H1 (cell line): Measurements from ENCODE around the gene BAX. TPM values are rescaled to one million over a fixed set of nuclear protein-coding genes. Genes with fewer than 3 reads are reported as not detected.

ENCODE experiments used
- CTCF ChIA-PET: fragments of 300-600 bp; sonication (Branson Sonifier 250); formaldehyde crosslinking; loops from one replicate; lab custom pipeline; 2021; ENCODE audit not compliant: partially characterized antibody; lab: Charles Lee
- POLR2A ChIA-PET: fragments of 300-600 bp; sonication (Branson Sonifier 250); formaldehyde crosslinking; loops from one replicate; lab custom pipeline; 2021; ENCODE audit warnings: inconsistent platforms; ENCODE audit not compliant: partially characterized antibody; lab: Charles Lee
- DNase-seq, 2 experiments: peaks; one replicate each; pipeline versions ENCODE4 v3.0.0 to v3.0.0-alpha.2; 2010 to 2022; ENCODE audit warnings: low spot score in 2 of 2, low read depth in 1 of 2, mixed read lengths in 1 of 2
- FAIRE-seq: peaks from 2 replicates; lab custom pipeline; 2011; peaks lifted over from hg19 to GRCh38; lab: Jason Lieb, UNC
- H2AFZ ChIP-seq: 2 replicates; pipeline ENCODE4 v1.8.1; 2012; ENCODE audit warnings: low read length, inconsistent platforms
- H2AK5ac ChIP-seq: 2 replicates; pipeline ENCODE4 v1.6.1; 2013; ENCODE audit warnings: low read depth, low read length
- H2BK120ac ChIP-seq: replicated peaks from 2 replicates; pipeline ENCODE3; 2013; ENCODE audit warnings: low read depth, low read length, inconsistent platforms
- H2BK12ac ChIP-seq: 2 replicates; pipeline ENCODE4 v1.6.1; 2013; ENCODE audit warnings: low read depth, low read length
- H2BK15ac ChIP-seq: 2 replicates; pipeline ENCODE4 v1.6.1; 2013; ENCODE audit warnings: low read length
- H2BK20ac ChIP-seq: 2 replicates; pipeline ENCODE4 v1.6.1; 2013; ENCODE audit warnings: low read length
- H2BK5ac ChIP-seq: 2 replicates; pipeline ENCODE4 v1.6.1; 2013; ENCODE audit warnings: low read depth, low read length
- H3K14ac ChIP-seq: 2 replicates; pipeline ENCODE4 v1.6.1; 2013; ENCODE audit warnings: inconsistent platforms; ENCODE audit not compliant: insufficient read length
- H3K18ac ChIP-seq: 2 replicates; pipeline ENCODE4 v1.6.1; 2013; ENCODE audit warnings: low read length; ENCODE audit errors: extremely low read depth
- H3K23ac ChIP-seq: 2 replicates; pipeline ENCODE4 v1.6.1; 2013; ENCODE audit warnings: inconsistent platforms; ENCODE audit not compliant: insufficient read length
- H3K23me2 ChIP-seq: 2 replicates; pipeline ENCODE4 v1.6.1; 2013; ENCODE audit warnings: low read depth, low read length
- H3K27ac ChIP-seq: 2 replicates; pipeline ENCODE4 v1.6.1; 2011; ENCODE audit warnings: low read depth, low read length, inconsistent platforms
- H3K27me3 ChIP-seq, 4 experiments: replicated peaks in 1 of 4; 1 replicate in 1 of 4; 2 replicates in 3 of 4; pipeline versions ENCODE4 v1.6.1 to v1.8.1; 2011 to 2013; ENCODE audit warnings: low read length in 3 of 4, mild to moderate bottlenecking in 3 of 4, inconsistent platforms in 2 of 4, mixed read lengths in 2 of 4, moderate library complexity in 1 of 4; ENCODE audit not compliant: control insufficient read depth in 3 of 4, insufficient read depth in 3 of 4; ENCODE audit errors: extremely low read depth in 1 of 4
- H3K36me3 ChIP-seq, 4 experiments: 2 replicates each; pipeline versions ENCODE4 v1.6.1 to v1.8.1; 2011 to 2013; ENCODE audit warnings: mild to moderate bottlenecking in 4 of 4, low read length in 3 of 4, moderate library complexity in 2 of 4, control low read depth in 1 of 4, inconsistent platforms in 1 of 4; ENCODE audit not compliant: insufficient read depth in 4 of 4, control insufficient read depth in 2 of 4
- H3K4ac ChIP-seq: replicated peaks from 2 replicates; pipeline ENCODE3; 2013; ENCODE audit warnings: low read length, low read depth, mixed read lengths, inconsistent platforms; ENCODE audit not compliant: insufficient read length
- H3K4me1 ChIP-seq, 4 experiments: replicated peaks in 1 of 4; 1 replicate in 1 of 4; 2 replicates in 3 of 4; pipeline versions ENCODE4 v1.6.1 to v1.8.1; 2011 to 2013; ENCODE audit warnings: low read length in 3 of 4, inconsistent platforms in 2 of 4, mixed read lengths in 1 of 4; ENCODE audit not compliant: insufficient read depth in 4 of 4, control insufficient read depth in 3 of 4
- H3K4me2 ChIP-seq, 2 experiments: 2 replicates each; pipeline versions ENCODE4 v1.6.1 to v1.8.1; 2011 to 2013; ENCODE audit warnings: low read depth in 2 of 2, low read length in 2 of 2, control low read depth in 1 of 2, inconsistent platforms in 1 of 2, mild to moderate bottlenecking in 1 of 2; ENCODE audit not compliant: insufficient read depth in 1 of 2
- H3K4me3 ChIP-seq, 4 experiments: fragments of 200-600, 300-600 bp in 1 of 4; sonication (generic), shearing (Covaris generic), sonication (Bioruptor Twin) in 1 of 4; 2 replicates each; pipeline versions ENCODE4 v1.5.1 to v1.8.1; 2011 to 2016; ENCODE audit warnings: low read length in 4 of 4, low read depth in 3 of 4, control low read depth in 2 of 4, inconsistent platforms in 2 of 4, mild to moderate bottlenecking in 2 of 4, mixed read lengths in 1 of 4, moderate library complexity in 1 of 4; ENCODE audit not compliant: insufficient read depth in 2 of 4; ENCODE audit errors: extremely low read depth in 1 of 4
- H3K56ac ChIP-seq: replicated peaks from 2 replicates; pipeline ENCODE3; 2013; ENCODE audit warnings: low read depth, mild to moderate bottlenecking, mixed read lengths, low read length, inconsistent platforms; ENCODE audit not compliant: insufficient read length
- H3K79me1 ChIP-seq: 2 replicates; pipeline ENCODE4 v1.6.1; 2013; ENCODE audit warnings: low read depth, low read length, control low read depth
- H3K79me2 ChIP-seq, 2 experiments: 2 replicates each; pipeline versions ENCODE4 v1.6.1 to v1.8.1; 2012 to 2013; ENCODE audit warnings: low read length in 2 of 2, mild to moderate bottlenecking in 2 of 2, inconsistent platforms in 1 of 2; ENCODE audit not compliant: insufficient read depth in 2 of 2, control insufficient read depth in 1 of 2
- H3K9ac ChIP-seq, 4 experiments: replicated peaks in 1 of 4; 1 replicate in 1 of 4; 2 replicates in 3 of 4; pipeline versions ENCODE4 v1.6.1 to v1.8.1; 2011 to 2013; ENCODE audit warnings: low read depth in 3 of 4, low read length in 3 of 4, control low read depth in 2 of 4, mild to moderate bottlenecking in 2 of 4, moderate library complexity in 2 of 4, inconsistent platforms in 1 of 4; ENCODE audit errors: extremely low read depth in 1 of 4
- H3K9me3 ChIP-seq, 2 experiments: 2 replicates each; pipeline versions ENCODE4 v1.6.1 to v1.8.1; 2012 to 2013; ENCODE audit warnings: mild to moderate bottlenecking in 2 of 2, moderate library complexity in 2 of 2, control low read depth in 1 of 2, inconsistent platforms in 1 of 2, low read depth in 1 of 2, low read length in 1 of 2, mixed read lengths in 1 of 2; ENCODE audit not compliant: insufficient read depth in 2 of 2
- H4K20me1 ChIP-seq, 2 experiments: replicated peaks in 1 of 2; 2 replicates each; pipeline versions ENCODE3 to v1.8.1; 2011 to 2013; ENCODE audit warnings: inconsistent platforms in 2 of 2, low read length in 2 of 2, mild to moderate bottlenecking in 1 of 2; ENCODE audit not compliant: insufficient read depth in 2 of 2, control insufficient read depth in 1 of 2
- H4K5ac ChIP-seq: 2 replicates; pipeline ENCODE4 v1.6.1; 2013; ENCODE audit warnings: low read length, low read depth, mixed read lengths, inconsistent platforms; ENCODE audit not compliant: insufficient read length
- H4K8ac ChIP-seq: 2 replicates; pipeline ENCODE4 v1.8.0; 2013; ENCODE audit warnings: mild to moderate bottlenecking, moderate library complexity, low read length, inconsistent platforms; ENCODE audit not compliant: insufficient read depth; ENCODE audit errors: extremely low read depth
- H4K91ac ChIP-seq: replicated peaks from 2 replicates; pipeline ENCODE3; 2013; ENCODE audit warnings: low read length, mixed read lengths, inconsistent platforms; ENCODE audit not compliant: insufficient read length
- ASH2L ChIP-seq: fragments of 200-600, 300-600 bp; sonication (generic); IDR thresholded peaks from one replicate; pipeline ENCODE4 v1.7.1; 2017; ENCODE audit warnings: low read length
- CHD2 ChIP-seq: IDR thresholded peaks from 2 replicates; pipeline ENCODE4 v1.6.1; 2012; ENCODE audit warnings: low read length, improper control_type of control experiment
- KDM1A ChIP-seq: fragments of 200-600, 300-600 bp; sonication (generic); IDR thresholded peaks from 2 replicates; pipeline ENCODE4 v1.7.1; 2016; ENCODE audit warnings: mild to moderate bottlenecking, low read length, borderline replicate concordance
- KDM4A ChIP-seq: IDR thresholded peaks from one replicate; pipeline ENCODE4 v1.7.1; 2012; ENCODE audit warnings: low read depth, mild to moderate bottlenecking, moderate library complexity, low read length, inconsistent platforms; ENCODE audit not compliant: severe bottlenecking
- MAFK ChIP-seq: IDR thresholded peaks from 2 replicates; pipeline ENCODE4 v1.6.1; 2012; ENCODE audit warnings: low read depth, mild to moderate bottlenecking, improper control_type of control experiment, low read length
- POLR2AphosphoS5 ChIP-seq: IDR thresholded peaks from 2 replicates; pipeline ENCODE4 v1.6.1; 2011; ENCODE audit warnings: low read depth, low read length
- RBBP5 ChIP-seq: IDR thresholded peaks from 2 replicates; pipeline ENCODE4 v1.7.1; 2012; ENCODE audit warnings: low read depth, mild to moderate bottlenecking, inconsistent platforms, low read length, moderate library complexity, borderline replicate concordance
- RNF2 ChIP-seq: fragments of 200-900, 300-1000 bp; sonication (generic); IDR thresholded peaks from 2 replicates; pipeline ENCODE4 v1.7.1; 2016; ENCODE audit warnings: borderline replicate concordance, low read depth, mild to moderate bottlenecking, antibody characterized with exemption, low read length; ENCODE audit not compliant: poor library complexity, severe bottlenecking; ENCODE audit errors: missing control alignments
- RXRA ChIP-seq: IDR thresholded peaks from 2 replicates; pipeline ENCODE4 v1.6.1; 2011; ENCODE audit warnings: low read depth, mild to moderate bottlenecking, low read length, moderate library complexity; ENCODE audit not compliant: insufficient read depth
- SP1 ChIP-seq: IDR thresholded peaks from 2 replicates; pipeline ENCODE4 v1.6.1; 2011; ENCODE audit warnings: low read depth, low read length
- TAF1 ChIP-seq: IDR thresholded peaks from 2 replicates; pipeline ENCODE4 v1.6.1; 2011; ENCODE audit warnings: mild to moderate bottlenecking, low read depth, low read length
- ZNF274 ChIP-seq: IDR thresholded peaks from 2 replicates; pipeline ENCODE4 v1.7.0; 2012; ENCODE audit warnings: low read length, borderline replicate concordance; ENCODE audit errors: extremely low read depth
- WGBS, 2 experiments: shearing (Covaris generic) in 1 of 2; methylation state at CpG; one replicate each; pipeline versions ENCODE4 v1.1.6 to v1.1.7; 2013 to 2015; ENCODE audit warnings: low lambda C conversion rate in 2 of 2, mixed read lengths in 2 of 2, inconsistent platforms in 1 of 2, low coverage in 1 of 2, missing lambda C conversion rate in 1 of 2; ENCODE audit not compliant: insufficient replicate concordance in 2 of 2, insufficient coverage in 1 of 2, insufficient read length in 1 of 2; ENCODE audit errors: extremely low coverage in 1 of 2, missing lambda C conversion rate in 1 of 2; 5-methylcytosine and 5-hydroxymethylcytosine counted together
- polyA plus RNA-seq, 7 experiments: library from polyadenylated mRNA; depleted of rRNA in 3 of 7; stranded (reverse) in 5 of 7; unstranded in 2 of 7; fragments of >200 nt in 5 of 7; fragments of 200-250 nt in 2 of 7; gene quantifications; 1 replicate in 5 of 7; 2 replicates in 1 of 7; 4 replicates in 1 of 7; pipeline versions ENCODE4 v1.2.1 to v1.2.3, GENCODE V29; 2011 to 2013; ENCODE audit warnings: missing spikeins in 2 of 7, mixed read lengths in 2 of 7
- total RNA-seq: library from RNA; stranded (reverse); fragmentation: NEBNext Ultra II Directional; extraction: Animal tissue kit (Norgen Biotek cat#: 25700); gene quantifications from 2 replicates; pipeline ENCODE4 v1.2.1, GENCODE V29; 2021
- TF ChIP-seq, protein P1 (sequence below): IDR thresholded peaks from 2 replicates; pipeline ENCODE4 v1.6.1; 2011; ENCODE audit warnings: low read length, improper control_type of control experiment

Gene BAX
- total and polyA plus RNA-seq, 2 of the 8 experiments (the other 6 are each of a cell fraction or from before 2014, with no cell fraction given): 257 to 346 TPM

DNA sequence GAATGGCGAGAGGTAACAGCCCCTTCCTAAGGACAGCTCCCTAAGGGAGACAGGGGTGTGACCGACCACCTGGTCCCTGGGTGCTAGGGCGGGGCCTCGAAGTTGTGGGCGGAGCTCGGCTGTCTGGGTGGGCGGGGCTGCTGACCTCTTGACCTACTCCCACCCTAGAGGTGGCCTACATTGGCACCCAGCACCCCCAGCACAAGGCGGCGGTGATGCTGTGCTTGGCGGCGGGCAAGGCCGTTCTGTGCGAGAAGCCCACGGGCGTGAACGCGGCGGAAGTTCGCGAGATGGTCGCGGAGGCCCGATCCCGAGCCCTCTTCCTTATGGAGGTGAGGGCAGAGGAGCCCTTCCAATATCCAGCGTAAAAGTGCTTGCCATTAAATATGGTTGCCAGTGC, 18.8 kb upstream of the BAX start:
- Histone ChIP-seq H2BK120ac (no peak overlapping the region), H3K4ac (no peak overlapping the region), H2AK5ac (no peak overlapping the region), H2BK15ac (no peak overlapping the region), H2AFZ (no peak overlapping the region), H3K14ac (no peak overlapping the region), H4K5ac (no peak overlapping the region), H3K79me1 (no peaks in the 10 kb centered on the region; the same call in 1 of the 2 replicates), H3K79me2 (no peaks in the 10 kb centered on the region), H2BK5ac (no peak overlapping the region), H3K4me2 (no peak overlapping the region), H2BK12ac (no peak overlapping the region), H4K20me1 (no peaks in the 10 kb centered on the region), H3K56ac (no peak overlapping the region), H3K9ac (no peak overlapping the region), H4K8ac (no peak overlapping the region), H3K23ac (no peak overlapping the region), H2BK20ac (no peak overlapping the region), H4K91ac (no peak overlapping the region), H3K27ac (no peak overlapping the region), H3K9me3 (no peaks in the 10 kb centered on the region), H3K36me3 (no peaks in the 10 kb centered on the region), H3K27me3 (peaks cover 0 to 14% (median 10%) of the 10 kb centered on the region in 4 experiments; a peak in 5 of 7 replicates), H3K4me1 (peaks cover 3 to 8% (median 6%) of the 10 kb centered on the region in 4 experiments; a peak in 6 of 7 replicates), H3K4me3 (no peak overlapping the region), H3K23me2 (no peaks in the 10 kb centered on the region; the same call in 1 of the 2 replicates), H3K18ac (no peak overlapping the region)
- ChIA-PET POLR2A (interaction anchor here (0.6 to 1.6 kb wide), 6 partner anchors 11 to 32 kb away, joined by 3 to 8 read pairs (median 6); no protein-coding TSS in a partner anchor), CTCF (interaction anchor here (0.5 to 1.9 kb wide), 11 partner anchors 10 to 166 kb away, joined by 3 to 18 read pairs (median 4); no protein-coding TSS in a partner anchor)
- DNase-seq (no peak), FAIRE-seq (no peak)
- WGBS, 2 experiments: 95% methylated on average over 23 of the region's 25 CpGs; no CpG with 5 or more reads in 1 of the 2 experiments
- no peak for TF ChIP-seq KDM1A
- no peak for TF ChIP-seq RNF2
- TF ChIP-seq, protein P1, sequence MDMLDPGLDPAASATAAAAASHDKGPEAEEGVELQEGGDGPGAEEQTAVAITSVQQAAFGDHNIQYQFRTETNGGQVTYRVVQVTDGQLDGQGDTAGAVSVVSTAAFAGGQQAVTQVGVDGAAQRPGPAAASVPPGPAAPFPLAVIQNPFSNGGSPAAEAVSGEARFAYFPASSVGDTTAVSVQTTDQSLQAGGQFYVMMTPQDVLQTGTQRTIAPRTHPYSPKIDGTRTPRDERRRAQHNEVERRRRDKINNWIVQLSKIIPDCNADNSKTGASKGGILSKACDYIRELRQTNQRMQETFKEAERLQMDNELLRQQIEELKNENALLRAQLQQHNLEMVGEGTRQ: no peak
- no peak for TF ChIP-seq SP1
- TF ChIP-seq RBBP5: no peak
- TF ChIP-seq RXRA: no peak
- TF ChIP-seq TAF1: no peak
- no peak for TF ChIP-seq KDM4A
- no peak for TF ChIP-seq MAFK
- no peak for TF ChIP-seq ASH2L
- TF ChIP-seq ZNF274: no peak
- TF ChIP-seq CHD2: no peak
- TF ChIP-seq POLR2AphosphoS5: no peak
